ENCODE measurements around the gene LCE1F. TPM values are rescaled to one million over a fixed set of nuclear protein-coding genes. Genes with fewer than 3 reads are reported as not detected.

Gene LCE1F, protein sequence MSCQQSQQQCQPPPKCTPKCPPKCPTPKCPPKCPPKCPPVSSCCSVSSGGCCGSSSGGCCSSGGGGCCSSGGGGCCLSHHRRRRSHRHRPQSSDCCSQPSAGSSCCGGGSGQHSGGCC
- not detected in 2 replicates for total RNA-seq

DNA sequence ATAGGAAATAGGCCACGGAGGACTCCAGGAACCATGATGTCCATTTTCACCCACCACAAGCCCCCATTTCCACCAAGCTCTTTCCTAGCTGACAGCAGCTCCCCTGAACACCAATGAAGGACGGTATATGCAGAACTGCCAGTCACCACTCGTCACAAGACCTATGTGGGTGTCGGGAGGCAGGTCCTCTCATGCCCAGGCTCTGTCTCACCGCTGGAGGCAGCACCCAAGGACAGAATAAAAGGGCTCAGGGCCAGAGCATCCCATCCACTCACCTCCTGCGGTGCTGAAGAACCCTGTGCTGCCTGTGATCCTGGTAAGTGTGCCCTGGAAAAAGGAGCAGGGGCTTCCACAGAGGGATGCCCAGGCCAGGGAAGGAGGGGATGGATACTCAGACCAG, at the start of gene LCE1F:
TSS of gene LCE1F (plus strand) at position 266 of the 400 bp plus-strand sequence. CDS start 1,232 bp downstream, outside the sequence.
- no peak for DNase-seq (ENCODE audit: low read depth, low spot score)

DNA sequence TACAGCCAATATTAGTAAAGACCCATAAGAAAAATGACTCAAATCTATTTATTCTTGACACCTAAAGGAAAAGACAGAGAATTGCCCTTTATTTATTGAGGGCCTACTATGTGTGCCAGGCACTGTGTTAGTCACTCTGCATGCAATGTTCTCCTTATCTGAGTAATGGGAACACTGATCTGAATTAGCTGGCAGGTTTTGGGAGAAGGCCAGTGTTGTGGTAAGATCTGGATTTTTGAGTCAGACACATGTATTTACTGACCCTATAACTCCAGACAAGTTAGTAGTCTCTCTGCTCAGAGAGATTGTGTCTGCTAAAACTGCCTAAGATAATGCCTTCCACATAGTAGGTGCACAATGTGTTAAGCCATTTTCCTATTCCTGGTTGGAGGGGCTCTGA, 49.7 kb upstream of the LCE1F start:
- no peak for DNase-seq (ENCODE audit: low read depth, low spot score)

DNA sequence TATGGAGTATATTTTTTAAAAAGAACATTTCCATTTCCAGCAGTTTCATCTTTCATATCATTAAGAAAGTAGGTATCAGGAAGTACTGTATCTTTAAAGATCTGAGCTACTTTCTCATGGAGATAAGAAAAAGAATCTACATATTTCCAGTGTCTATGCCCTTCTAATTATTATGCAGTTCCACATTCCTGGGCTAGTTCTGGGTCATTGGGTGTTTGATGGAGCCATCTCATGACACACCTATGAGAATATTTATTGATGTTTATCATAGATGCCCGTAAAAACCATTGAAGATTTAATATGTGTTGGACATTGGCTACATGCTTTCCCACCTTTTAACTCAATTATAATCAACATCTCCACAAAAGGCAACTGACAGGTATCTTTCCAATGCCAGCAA, 46.0 kb upstream of the LCE1F start:
- no peak for DNase-seq (ENCODE audit: low read depth, low spot score)

DNA sequence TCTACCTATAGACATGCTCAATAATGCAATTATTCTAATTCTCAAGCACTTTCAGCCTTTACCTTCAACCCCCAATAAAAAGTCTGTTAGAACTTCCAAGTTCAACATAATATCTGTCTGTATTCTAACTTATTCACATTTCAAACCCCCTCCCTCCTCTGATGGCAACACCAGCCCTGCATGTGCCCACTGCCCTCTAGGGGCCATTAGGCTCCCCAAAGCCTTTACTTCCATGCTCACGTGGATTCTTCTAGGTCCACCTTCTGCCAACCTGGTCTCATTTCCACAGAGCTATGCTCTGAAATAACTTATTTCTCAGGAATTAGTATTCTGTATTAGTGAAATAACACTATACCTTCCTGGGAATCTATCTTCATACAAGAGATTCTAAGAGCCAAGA, 39.3 kb upstream of the LCE1F start:
- DNase-seq (ENCODE audit: low read depth, low spot score), result no peak

DNA sequence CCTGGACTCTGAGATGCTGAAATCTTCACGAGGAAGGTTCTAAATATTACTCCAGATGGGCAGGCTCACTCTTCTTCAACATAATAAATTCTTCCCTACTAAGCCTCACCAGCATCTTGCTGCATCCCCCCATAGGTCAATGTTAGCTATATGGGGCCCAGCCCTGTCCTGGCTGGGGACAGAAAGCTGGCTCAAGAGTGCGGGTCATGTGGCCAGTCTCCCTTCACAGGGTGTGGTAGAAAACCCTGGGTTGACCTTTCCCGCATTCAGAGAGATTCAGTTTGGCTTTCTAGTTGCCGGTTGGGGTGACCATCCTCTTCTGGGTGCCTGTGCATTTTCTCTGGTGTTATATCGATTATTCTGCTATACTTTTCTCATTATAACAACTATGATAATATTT, 36.9 kb upstream of the LCE1F start:
- DNase-seq (ENCODE audit: low read depth, low spot score), result no peak

DNA sequence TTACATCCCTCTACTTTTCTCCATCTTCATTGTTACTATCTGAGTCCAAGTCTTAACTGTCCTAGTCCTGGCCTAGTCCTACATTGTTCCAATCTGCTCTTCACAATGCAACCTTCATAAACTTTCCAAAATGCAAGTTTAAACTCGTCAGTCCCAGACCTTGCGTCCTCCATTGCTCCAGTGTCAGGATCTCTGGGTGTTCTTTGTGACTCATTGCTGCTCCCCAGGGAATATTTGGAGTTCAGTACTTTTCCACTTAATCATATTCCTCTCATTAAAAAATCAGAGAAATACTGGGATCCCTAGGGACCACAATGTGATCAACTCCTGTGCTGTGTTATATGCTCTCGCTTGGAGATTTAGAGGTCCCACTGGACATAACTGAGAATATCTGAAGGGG, 35.1 kb upstream of the LCE1F start:
- DNase-seq (ENCODE audit: low read depth, low spot score), result no peak

DNA sequence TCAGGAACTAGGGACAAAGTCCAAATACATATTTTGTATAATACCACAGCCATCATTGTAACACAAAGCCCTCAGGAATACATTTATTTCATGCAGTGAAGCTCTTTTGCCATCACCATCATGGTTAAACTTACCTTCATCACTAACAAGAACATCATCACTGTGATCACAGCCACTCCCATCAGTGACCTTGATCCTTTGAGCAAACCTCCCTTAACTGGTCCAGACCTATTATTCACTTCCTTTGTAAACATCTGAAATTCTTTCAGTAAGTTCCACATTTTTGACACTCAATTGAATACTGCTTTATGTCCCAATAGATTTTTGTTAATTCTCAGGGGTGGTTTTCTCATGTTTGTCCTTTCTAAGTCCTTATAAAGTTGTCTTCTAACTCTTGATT, 33.3 kb upstream of the LCE1F start:
- DNase-seq (ENCODE audit: low read depth, low spot score), result no peak

DNA sequence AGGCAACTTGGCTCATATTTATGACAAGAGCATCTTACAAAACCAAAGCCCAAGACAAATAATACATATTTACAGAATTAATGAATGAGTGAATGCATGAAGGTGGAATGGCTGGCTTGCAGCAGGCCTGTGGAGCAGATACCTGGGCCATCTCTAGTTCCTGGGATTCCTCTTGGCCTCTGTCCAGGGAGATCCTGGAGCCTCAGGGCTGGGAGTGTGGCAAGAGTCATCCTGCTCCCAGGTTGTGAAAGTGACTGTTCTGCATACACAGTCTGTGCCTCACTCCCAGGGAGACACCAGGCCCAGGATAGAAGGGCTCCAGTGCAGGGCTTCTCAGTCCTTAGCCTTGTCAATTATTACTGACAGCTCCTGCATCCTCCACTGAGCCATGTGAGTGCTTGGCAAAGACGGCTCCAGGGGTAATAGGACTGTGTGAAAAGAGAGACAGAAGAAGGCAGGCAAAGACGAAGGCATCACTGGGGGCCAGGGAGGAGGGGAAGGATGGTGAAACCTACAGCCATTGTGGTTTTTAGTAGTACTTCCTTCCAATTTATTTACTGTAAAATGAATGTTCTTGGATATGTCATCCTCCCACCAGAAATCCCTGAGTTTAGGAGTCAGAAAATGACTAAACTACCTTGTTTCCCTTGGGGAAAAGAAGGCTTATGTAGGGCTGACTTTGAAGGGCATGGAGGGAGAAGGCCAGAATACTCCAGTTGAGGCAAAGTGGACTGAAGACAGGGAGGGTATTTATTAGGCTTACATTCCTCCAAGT, 31.4 kb upstream of the LCE1F start:
- DNase-seq (ENCODE audit: low read depth, low spot score), result no peak

DNA sequence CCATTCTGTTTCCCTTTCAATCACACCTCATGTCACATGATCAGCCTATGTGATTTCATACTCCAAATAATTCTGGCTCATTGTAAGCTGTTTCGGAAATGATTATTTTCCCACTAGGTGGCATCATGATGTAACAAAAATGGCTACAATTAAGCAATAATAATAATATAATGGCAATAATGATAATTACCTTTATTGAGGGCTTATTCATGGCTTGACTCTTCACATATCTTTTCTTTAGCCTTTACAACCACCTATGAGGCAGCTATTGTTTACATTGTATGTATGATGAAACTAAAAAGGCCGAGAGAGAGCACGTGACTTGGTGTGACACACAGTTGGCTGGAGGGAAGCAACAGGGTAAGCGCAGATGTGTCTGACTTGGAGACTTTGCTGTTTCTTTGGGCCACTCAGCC, 29.6 kb upstream of the LCE1F start:
- DNase-seq (ENCODE audit: low read depth, low spot score), result no peak

DNA sequence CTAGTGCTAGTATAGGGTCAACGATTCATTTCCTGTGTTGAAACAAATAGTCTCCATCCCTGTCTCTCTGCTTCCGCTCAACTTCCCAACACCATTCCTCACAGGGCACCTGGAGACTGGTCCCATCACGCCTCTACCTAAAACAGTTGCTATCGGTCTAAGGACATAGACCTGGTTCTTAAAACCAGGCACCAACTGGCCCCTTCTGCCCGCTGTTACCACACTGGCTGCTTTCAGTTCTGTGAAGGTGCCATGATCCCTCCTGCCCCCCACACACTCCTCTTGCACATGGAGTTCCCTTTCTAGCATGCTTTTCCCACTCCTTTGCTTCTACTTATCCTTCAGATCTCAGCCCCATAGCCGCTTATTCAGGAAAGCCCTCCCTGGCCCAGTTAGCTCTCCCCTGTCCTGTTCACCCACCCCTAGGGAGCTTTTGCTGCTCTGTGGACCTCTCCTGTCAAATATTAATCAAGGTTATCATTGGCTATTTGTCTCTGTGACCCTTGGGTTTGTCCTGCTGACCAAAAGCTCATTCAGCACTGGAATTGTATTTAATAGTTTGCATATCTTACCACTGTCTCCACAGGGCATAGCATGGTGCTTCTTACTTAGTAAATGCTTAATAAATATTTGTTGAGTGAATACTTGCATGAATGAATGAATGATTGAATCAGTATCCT, 29.0 kb upstream of the LCE1F start:
- DNase-seq (ENCODE audit: low read depth, low spot score), result no peak

DNA sequence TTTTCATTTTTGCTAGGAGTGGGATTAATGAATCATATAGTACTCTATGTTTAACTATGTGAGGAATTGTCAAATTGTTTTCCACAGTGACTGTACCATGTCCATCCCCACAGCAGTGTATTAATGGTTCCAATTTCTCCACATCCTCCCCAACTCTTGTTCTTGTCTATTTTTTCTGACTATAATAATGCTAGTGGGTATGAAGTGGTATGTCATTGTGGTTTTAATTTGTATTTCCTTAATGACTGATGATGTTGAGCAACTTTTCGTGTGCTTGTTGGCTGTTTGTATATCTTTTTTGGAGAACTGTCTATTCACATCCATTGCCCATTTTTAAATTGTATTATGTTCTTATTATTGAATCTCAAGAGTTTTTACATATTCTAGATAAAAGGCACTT, 27.1 kb upstream of the LCE1F start:
- DNase-seq (ENCODE audit: low read depth, low spot score), result no peak

DNA sequence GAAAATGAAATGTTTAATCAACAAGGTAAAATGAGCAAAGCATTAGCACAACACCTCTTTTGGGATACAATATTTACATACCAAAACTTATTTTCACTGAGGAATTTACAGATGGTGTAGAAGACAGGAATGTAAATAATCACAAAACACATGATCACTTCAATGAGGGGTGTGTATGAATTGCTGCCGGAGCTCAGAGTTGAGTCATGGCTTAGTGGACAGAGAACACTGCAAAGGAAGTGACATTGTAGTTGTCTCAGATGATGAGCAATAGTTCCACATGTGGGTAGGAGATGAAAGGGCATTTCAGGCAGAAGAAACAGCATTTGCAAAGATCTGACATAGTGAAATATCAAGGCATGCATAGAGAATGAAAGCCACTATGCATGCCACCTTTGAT, 22.7 kb upstream of the LCE1F start:
- no peak for DNase-seq (ENCODE audit: low read depth, low spot score)

DNA sequence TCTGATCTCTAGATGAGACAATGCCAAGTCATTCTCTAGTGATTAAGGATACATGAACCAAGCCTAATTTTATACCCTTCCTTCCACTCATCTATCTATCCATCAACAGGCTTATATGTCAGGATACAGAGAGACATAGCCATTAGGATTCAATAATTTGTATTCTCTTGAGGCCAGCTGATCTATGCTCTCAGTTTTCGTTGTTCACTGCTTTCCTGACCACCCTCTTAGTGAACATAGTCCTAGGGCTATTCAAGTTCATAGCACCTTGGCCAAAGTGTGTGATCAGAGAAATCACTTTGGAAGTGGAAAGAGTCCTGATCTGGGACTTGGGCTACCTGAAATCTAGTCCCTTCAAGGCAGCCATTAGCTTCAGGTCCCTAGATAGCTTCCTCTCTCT, 21.4 kb upstream of the LCE1F start:
- DNase-seq (ENCODE audit: low read depth, low spot score), result no peak

DNA sequence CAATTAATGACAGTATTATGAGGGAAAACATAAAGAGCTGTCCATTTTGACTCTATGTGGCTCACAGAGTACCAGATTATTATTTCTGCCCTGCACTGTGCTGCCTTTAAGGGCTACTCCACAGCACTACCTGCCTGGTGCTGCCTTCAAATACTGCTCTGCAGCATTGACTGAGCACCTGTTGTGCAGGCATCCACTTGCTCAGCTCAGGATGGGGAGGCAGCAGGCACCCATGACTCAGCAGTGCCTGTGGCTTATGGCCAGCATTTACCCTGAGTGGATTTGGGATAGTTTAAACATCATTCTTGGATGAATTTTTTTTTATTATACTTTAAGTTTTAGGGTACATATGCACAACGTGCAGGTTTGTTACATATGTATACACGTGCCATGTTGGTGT, 18.1 kb upstream of the LCE1F start:
- DNase-seq (ENCODE audit: low read depth, low spot score), result no peak

DNA sequence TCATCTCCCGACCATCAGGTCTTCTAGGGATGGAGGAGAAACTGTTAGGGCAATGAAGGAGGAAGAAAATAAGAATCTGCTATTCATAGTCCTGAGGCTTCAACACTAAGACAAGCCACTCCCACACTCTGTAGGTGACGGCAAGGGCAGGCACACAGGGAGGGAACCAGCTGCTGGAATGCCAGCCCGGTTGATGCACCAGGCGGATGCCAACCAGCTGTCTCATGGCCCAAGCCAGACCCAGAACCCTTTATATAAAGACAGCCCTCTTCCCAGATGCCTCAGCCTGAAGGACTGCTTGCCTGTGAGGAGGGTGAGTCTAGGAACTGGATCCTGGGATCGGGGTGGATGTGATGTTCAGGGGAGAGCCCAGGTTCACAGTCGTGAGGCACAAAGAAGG, 17.2 kb upstream of the LCE1F start, which contains the start of gene KPRP:
TSS of gene KPRP (plus strand) at position 279 of the 400 bp plus-strand sequence. CDS start 1,564 bp downstream, outside the sequence.
- DNase-seq (ENCODE audit: low read depth, low spot score), result no peak

DNA sequence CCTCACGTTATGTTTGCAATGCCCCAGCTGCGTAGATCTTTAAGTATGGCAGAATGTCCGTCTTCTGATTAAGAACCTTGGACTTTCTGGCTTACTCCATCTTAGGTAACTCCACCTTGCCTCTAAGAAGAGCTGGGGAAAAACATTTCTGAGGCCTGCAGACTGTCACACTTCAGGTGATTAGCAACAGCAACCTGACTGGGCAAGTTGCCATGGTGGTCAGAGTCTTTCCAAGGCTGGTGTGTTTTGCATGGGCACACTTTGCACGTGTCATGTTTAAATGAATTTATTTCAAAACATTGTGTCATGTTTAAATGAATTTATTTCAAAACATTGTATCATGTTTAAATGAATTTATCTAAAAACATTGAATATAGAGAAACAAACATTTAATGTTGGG, 16.3 kb upstream of the LCE1F start:
- no peak for DNase-seq (ENCODE audit: low read depth, low spot score)

DNA sequence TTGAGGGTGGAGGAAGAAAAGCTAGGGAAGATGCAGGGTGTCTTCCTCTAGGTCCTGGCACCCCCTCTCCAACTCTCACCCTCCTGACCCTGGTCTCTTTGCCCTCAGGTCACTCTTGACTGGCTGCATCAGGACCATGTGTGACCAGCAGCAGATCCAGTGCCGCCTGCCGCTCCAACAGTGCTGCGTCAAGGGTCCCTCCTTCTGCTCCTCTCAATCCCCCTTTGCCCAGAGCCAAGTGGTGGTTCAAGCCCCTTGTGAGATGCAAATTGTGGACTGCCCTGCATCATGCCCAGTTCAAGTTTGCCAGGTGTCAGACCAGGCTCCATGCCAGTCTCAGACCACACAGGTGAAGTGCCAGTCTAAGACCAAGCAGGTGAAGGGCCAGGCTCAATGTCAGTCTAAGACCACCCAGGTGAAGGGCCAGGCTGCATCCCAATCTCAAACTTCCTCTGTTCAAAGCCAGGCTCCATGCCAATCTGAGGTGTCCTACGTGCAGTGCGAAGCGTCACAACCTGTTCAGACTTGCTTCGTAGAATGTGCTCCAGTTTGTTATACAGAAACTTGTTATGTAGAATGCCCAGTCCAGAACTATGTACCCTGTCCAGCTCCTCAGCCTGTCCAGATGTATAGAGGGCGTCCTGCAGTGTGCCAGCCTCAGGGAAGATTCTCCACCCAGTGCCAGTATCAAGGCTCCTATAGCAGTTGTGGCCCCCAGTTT, 15.3 kb upstream of the LCE1F start:
- DNase-seq (ENCODE audit: low read depth, low spot score), result no peak

DNA sequence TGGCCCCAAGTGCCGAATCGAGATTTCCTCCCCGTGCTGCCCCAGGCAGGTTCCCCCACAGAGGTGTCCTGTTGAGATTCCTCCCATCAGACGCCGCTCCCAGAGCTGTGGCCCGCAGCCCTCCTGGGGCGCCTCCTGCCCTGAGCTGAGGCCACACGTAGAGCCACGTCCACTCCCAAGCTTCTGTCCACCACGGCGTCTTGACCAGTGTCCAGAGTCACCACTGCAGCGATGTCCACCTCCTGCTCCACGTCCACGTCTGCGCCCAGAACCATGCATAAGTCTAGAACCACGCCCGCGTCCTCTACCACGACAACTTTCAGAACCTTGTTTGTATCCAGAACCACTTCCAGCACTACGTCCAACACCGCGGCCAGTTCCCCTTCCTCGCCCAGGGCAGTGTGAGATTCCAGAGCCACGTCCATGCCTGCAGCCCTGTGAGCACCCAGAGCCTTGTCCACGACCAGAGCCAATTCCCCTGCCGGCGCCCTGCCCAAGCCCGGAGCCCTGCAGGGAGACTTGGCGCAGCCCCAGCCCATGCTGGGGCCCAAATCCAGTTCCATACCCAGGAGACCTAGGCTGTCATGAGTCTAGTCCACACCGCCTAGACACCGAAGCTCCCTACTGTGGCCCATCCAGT, 14.3 kb upstream of the LCE1F start:
- DNase-seq (ENCODE audit: low read depth, low spot score), result no peak

DNA sequence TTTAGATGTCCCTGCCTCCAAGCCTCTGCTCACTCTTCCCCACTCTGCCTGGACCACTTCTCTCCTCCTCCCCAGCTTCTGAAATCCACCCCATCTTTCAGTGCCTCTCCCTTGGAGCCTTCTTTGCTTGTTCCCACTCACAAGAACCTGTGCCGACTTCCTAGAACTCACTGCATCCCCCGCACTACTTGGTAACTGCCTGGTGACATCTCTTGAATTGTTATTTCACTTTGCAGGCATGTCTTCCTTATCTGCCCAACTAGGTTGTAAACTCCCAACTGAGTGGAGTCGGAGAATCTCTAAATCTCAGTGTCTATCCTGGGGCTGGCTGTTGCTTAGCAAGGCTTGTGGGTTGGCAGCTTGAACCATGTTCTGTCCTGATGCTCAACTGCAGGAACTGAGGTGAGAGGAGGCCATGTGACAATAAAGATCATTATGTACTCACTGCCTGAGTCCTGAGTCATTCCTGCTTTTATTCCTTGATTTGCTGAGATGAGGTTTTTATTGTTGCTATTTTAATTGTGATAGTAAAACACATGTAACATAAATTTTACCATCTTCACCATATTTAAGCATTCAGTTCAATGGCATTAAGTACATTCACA, 13.2 kb upstream of the LCE1F start:
- no peak for DNase-seq (ENCODE audit: low read depth, low spot score)

DNA sequence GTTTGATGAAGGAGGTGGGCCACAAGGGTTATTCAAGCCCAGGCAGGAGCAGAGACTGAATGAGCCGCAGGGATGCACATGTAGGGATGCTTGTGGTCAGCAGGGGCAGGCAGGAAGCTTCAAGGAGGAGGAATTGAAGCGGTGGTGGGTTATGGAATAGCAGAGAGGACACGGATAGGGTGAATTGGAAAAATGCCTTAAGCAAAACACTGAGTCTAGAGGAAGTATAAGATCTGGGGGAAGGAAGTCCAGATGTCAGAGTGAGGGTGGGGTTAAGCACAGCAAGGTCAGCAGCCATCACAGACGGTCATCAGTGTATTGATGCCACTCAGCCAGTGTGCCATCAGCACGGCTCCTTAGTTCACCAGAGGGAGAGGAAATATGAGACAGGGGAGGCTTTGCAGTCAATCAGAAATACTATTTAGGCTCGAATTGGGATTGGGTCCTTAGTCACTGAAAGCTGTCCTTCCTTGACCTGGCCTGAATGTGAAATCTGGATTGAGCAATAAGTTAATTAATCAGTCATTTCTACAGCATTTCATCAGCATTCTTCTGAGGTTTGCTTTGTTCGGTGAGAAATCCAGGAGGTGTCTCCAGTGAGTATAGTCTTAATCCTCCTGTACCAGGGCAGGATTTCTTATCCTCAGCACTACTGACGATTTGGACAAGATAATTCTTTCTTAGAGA, 6.0 kb upstream of the LCE1F start:
- no peak for DNase-seq (ENCODE audit: low read depth, low spot score)

DNA sequence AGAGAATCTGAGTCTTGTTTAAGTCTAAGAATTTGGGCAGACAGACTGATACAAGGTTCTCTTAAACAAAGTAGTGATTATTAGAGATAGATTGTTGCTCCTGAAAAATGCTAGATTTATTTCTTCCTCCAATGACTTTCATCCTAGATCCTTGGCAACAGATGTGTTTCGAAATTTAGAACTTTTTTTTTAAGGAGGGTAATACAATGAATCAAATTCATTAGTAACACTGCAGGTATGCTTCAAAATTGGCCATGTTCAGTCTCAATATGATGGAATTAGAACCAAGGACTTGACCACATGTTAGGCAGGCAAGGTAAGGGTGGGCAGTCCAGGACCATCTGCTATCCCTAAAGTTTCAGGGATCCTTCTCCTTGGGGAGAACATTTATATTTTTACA, 4.5 kb upstream of the LCE1F start:
- DNase-seq (ENCODE audit: low read depth, low spot score), result no peak

Data from pulmonary artery endothelial cell (primary cell).